Calu3 (cell line): Measurements from ENCODE around the gene TRIM60. TPM values are rescaled to one million over a fixed set of nuclear protein-coding genes. Genes with fewer than 3 reads are reported as not detected.

ENCODE experiments used
- BruUV-seq: library from RNA; stranded (reverse); fragments of 400-500 nt; replicated peaks from 2 replicates; lab custom pipeline; 2021; lab: Mats Ljungman, UMichigan
- CTCF ChIA-PET: fragments of 300-600 bp; sonication (Branson Sonifier 250); formaldehyde crosslinking; loops from one replicate; lab custom pipeline; 2022; ENCODE audit warnings: antibody characterized with exemption; lab: Charles Lee
- DNase-seq: peaks from one replicate; pipeline ENCODE4 v3.0.0; 2022
- H3K27ac Mint-ChIP-seq: one replicate; pipeline ENCODE4 v1.8.0; 2022; ENCODE audit warnings: mixed read lengths; ENCODE audit not compliant: unreplicated experiment
- H3K27me3 Mint-ChIP-seq: one replicate; pipeline ENCODE4 v1.8.0; 2022; ENCODE audit warnings: mixed read lengths; ENCODE audit not compliant: unreplicated experiment
- H3K36me3 Mint-ChIP-seq: one replicate; pipeline ENCODE4 v1.8.0; 2022; ENCODE audit warnings: mild to moderate bottlenecking, moderate library complexity, mixed read lengths; ENCODE audit not compliant: insufficient read depth, unreplicated experiment
- H3K4me1 Mint-ChIP-seq: one replicate; pipeline ENCODE4 v1.8.0; 2022; ENCODE audit warnings: mild to moderate bottlenecking, low read depth, mixed read lengths; ENCODE audit not compliant: unreplicated experiment
- H3K4me3 Mint-ChIP-seq: one replicate; pipeline ENCODE4 v1.8.0; 2022; ENCODE audit warnings: mild to moderate bottlenecking, low read depth, moderate library complexity, mixed read lengths; ENCODE audit not compliant: unreplicated experiment
- H3K9me3 Mint-ChIP-seq: one replicate; pipeline ENCODE4 v1.8.0; 2022; ENCODE audit warnings: low read depth, mixed read lengths; ENCODE audit not compliant: unreplicated experiment
- CTCF ChIP-seq: fragments of 200-600 bp; IDR thresholded peaks from one replicate; pipeline ENCODE4 v1.8.0; 2022; ENCODE audit warnings: antibody characterized with exemption; ENCODE audit not compliant: unreplicated experiment
- intact Hi-C: fragments of 100-400 bp; cut with micrococcal nuclease; formaldehyde crosslinking; loops from one replicate; pipeline ENCODE4 v1.10.0; 2022; ENCODE audit not compliant: unreplicated experiment
- total RNA-seq: library from RNA; stranded (reverse); gene quantifications from 2 replicates; pipeline ENCODE4 v1.2.3, GENCODE V29; 2022

Gene TRIM60
- total RNA-seq, 1 experiment from 2014 or later: not detected

- no TSS peak for BruUV-seq
- no peaks in the 10 kb centered on the region for H3K4me1 Mint-ChIP-seq
- no peaks in the 10 kb centered on the region for H3K9me3 Mint-ChIP-seq
- no peak overlapping the region for H3K27ac Mint-ChIP-seq
- no peaks in the 10 kb centered on the region for H3K36me3 Mint-ChIP-seq
- no peak for DNase-seq
- no peak for TF ChIP-seq CTCF
- H3K4me3 Mint-ChIP-seq: no peak overlapping the region
- no peaks in the 10 kb centered on the region for H3K27me3 Mint-ChIP-seq
- intact Hi-C loops: no loop called here
- CTCF ChIA-PET: no interaction called here
Observed at GRCh38 chr4:165027762-165028402, 3.9 kb upstream of the TRIM60 start.

- no peaks in the 10 kb centered on the region for H3K4me1 Mint-ChIP-seq
- no peak overlapping the region for H3K27ac Mint-ChIP-seq
- DNase-seq: no peak
- intact Hi-C loops: no loop called here
- H3K9me3 Mint-ChIP-seq: no peaks in the 10 kb centered on the region
- no peak for TF ChIP-seq CTCF
- no TSS peak for BruUV-seq
- H3K4me3 Mint-ChIP-seq: no peak overlapping the region
- no peaks in the 10 kb centered on the region for H3K36me3 Mint-ChIP-seq
- CTCF ChIA-PET: interaction anchor here (0.6 kb wide), 1 partner anchor 40 kb away, joined by 5 read pairs; no protein-coding TSS in a partner anchor
- no peaks in the 10 kb centered on the region for H3K27me3 Mint-ChIP-seq
Observed at GRCh38 chr4:165048170-165048569, 16.4 kb downstream of the TRIM60 start.

GRCh38 chr4:165052627-165053026, 20.8 kb downstream of the TRIM60 start:
- H3K27ac Mint-ChIP-seq: no peak overlapping the region
- intact Hi-C loops: no loop called here
- no peak for DNase-seq
- CTCF ChIA-PET: no interaction called here
- H3K4me3 Mint-ChIP-seq: no peak overlapping the region
- no peaks in the 10 kb centered on the region for H3K36me3 Mint-ChIP-seq
- no peaks in the 10 kb centered on the region for H3K4me1 Mint-ChIP-seq
- no TSS peak for BruUV-seq
- TF ChIP-seq CTCF: no peak
- no peaks in the 10 kb centered on the region for H3K27me3 Mint-ChIP-seq
- H3K9me3 Mint-ChIP-seq: no peaks in the 10 kb centered on the region

- CTCF ChIA-PET: no interaction called here
- H3K27me3 Mint-ChIP-seq: no peaks in the 10 kb centered on the region
- TF ChIP-seq CTCF: no peak
- no peaks in the 10 kb centered on the region for H3K36me3 Mint-ChIP-seq
- H3K9me3 Mint-ChIP-seq: no peaks in the 10 kb centered on the region
- no peaks in the 10 kb centered on the region for H3K4me1 Mint-ChIP-seq
- BruUV-seq: no TSS peak
- intact Hi-C loops: no loop called here
- no peak within 1 kb of the TSS for H3K27ac Mint-ChIP-seq
- no peak for DNase-seq
- no peak within 1 kb of the TSS for H3K4me3 Mint-ChIP-seq
Observed at GRCh38 chr4:165053645-165054044, 21.8 kb downstream of the TRIM60 start, which contains the start of gene TRIM75. TRIM75 (plus strand) TSS chr4:165053866; CDS start chr4:165059148, 5,282 bp downstream.
